Measurements from ENCODE around the gene COL18A1.

GRCh38 chr21:45557616-45558043 is 152.7 kb downstream of the COL18A1 start:
- no peak for TF ChIP-seq EZH2 (IDR thresholded peaks at IDR 0.05; ENCODE audit: low read length, unreplicated experiment)
- no peak for TF ChIP-seq CTCF (conservative IDR thresholded peaks at IDR 0.05; ENCODE audit: low read depth, low read length)
- no peak for TF ChIP-seq EZH2phosphoT487 (IDR thresholded peaks at IDR 0.05; ENCODE audit: borderline replicate concordance, low read length)
